Right lobe of liver (tissue), 6 donors: ENCODE results near the gene PLSCR1. TPM values are rescaled to one million over a fixed set of nuclear protein-coding genes. Genes with fewer than 3 reads are reported as not detected.
"Not testable (repeated sequence)": the region's sequence is repeated elsewhere in the genome, so short reads cannot be mapped to it uniquely, and the experiment has no call there.

Source experiments
- ATAC-seq, 4 donors: fragments of 200-7000 bp; cut with Tn5 transposase; one replicate each; pipeline ENCODE4 v1.9.1; 2020; ENCODE audit warnings: mild to moderate bottlenecking in 4 of 4, moderate library complexity in 4 of 4
- DNase-seq, 3 donors: peaks; one replicate each; pipeline ENCODE4 v3.0.0-alpha.2; 2020
- H3K27ac ChIP-seq, 3 donors: fragments of 200-600 bp; one replicate each; pipeline ENCODE4 v1.8.0; 2022
- H3K27me3 ChIP-seq, 2 donors: fragments of 200-600 bp; one replicate each; pipeline ENCODE4 v1.8.0; 2022
- H3K36me3 ChIP-seq, 4 donors: fragments of 200-600 bp; sonication (generic) in 1 of 4; one replicate each; pipeline versions ENCODE4 v1.5.1 to v1.8.0; 2017 to 2022; ENCODE audit warnings: control low read depth in 1 of 4
- H3K4me1 ChIP-seq, 4 donors: fragments of 200-600 bp; sonication (generic) in 1 of 4; one replicate each; pipeline versions ENCODE4 v1.5.1 to v1.8.0; 2017 to 2022; ENCODE audit warnings: control low read depth in 1 of 4
- H3K4me3 ChIP-seq, 3 donors: fragments of 200-600 bp; one replicate each; pipeline ENCODE4 v1.8.0; 2022
- H3K9me3 ChIP-seq, 4 donors: fragments of 200-600 bp; sonication (generic) in 1 of 4; one replicate each; pipeline versions ENCODE4 v1.5.1 to v1.8.0; 2017 to 2022; ENCODE audit warnings: control low read depth in 1 of 4
- POLR2A ChIP-seq: fragments of 450-650 bp; IDR thresholded peaks from one replicate; pipeline ENCODE4 v1.6.1; 2017; ENCODE audit warnings: antibody characterized with exemption, mild to moderate bottlenecking
- WGBS: methylation state at CpG from one replicate; pipeline ENCODE4 v1.1.6; 2018; ENCODE audit warnings: low coverage, low lambda C conversion rate; ENCODE audit not compliant: insufficient coverage; ENCODE audit errors: missing lambda C conversion rate; 5-methylcytosine and 5-hydroxymethylcytosine counted together
- intact Hi-C, 2 donors: fragments of 100-400 bp; cut with DNase I; formaldehyde crosslinking; loops; one replicate each; pipeline versions ENCODE4 v1.11.2 to v1.14.1; 2022
- total RNA-seq, 6 experiments: library from RNA; depleted of rRNA in 2 of 6; stranded (reverse); fragments of >200 nt in 2 of 6; fragmentation: NEBNext Ultra II Directional in 3 of 6; extraction: Animal tissue kit (Norgen Biotek cat#: 25700) in 3 of 6; gene quantifications; one replicate each; pipeline versions ENCODE4 v1.1.0 to v1.2.4, GENCODE V29; 2016 to 2023
- TF ChIP-seq, protein P1 (sequence below), 4 donors: fragments of 200-600 bp in 3 of 4; fragments of 450-650 bp in 1 of 4; IDR thresholded peaks; one replicate each; pipeline versions ENCODE4 v1.5.1 to v1.8.0; 2016 to 2022; ENCODE audit warnings: antibody characterized with exemption in 4 of 4, mild to moderate bottlenecking in 2 of 4
- donor health status: DM: no; HTN: yes; CAD: no.
- donor health status: DM: no; HTN: no; CAD: no.
- donor health status: DM: no; HTN: no; CAD: no.
- donor health status: DM: no; HTN: yes; CAD: no.
- donor health status: DM: no; HTN: yes; CAD: no.

Gene PLSCR1
- total RNA-seq, 6 experiments from 2014 or later = 15.1 to 83.8 (median 44.9) TPM

DNA sequence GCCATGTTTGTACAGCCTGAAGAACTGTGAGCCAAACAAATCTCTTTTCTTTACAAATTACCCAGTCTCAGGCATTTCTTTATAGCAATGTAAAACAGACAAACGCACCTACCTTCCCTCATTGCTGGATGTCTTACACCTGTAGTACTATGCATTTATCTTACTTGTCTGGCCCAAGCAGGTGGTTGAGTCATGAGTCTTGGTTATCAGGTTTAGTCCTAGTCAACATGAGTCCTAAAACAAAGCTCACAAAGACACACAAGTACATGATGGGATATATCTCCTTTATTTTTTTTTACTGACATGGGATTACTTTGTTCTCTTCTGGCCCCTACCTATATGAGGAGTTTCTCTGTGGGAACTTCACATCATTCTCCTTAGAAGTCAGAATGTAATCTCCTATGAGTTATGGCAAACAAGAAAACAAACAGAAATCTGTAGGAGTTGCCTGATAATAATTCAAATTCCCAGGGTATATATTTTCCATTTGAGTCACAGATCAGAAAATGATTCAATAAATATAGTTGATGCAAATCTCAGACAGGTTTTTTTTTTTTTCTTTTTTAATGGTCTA lies 41.4 kb downstream of the PLSCR1 start:
- DNase-seq (no peak), ATAC-seq (no peak)
- H3K4me1 ChIP-seq = peaks cover 0 to 10% (median 0%) of the 10 kb centered on the region in 4 donors
- 83% methylated on average over 1 of the region's 1 CpG for WGBS
- H3K36me3 ChIP-seq = no peaks in the 10 kb centered on the region
- H3K4me3 ChIP-seq = no peak overlapping the region
- H3K27me3 ChIP-seq = no peaks in the 10 kb centered on the region
- intact Hi-C loops = no loop called here
- H3K27ac ChIP-seq = no peak overlapping the region
- no peaks in the 10 kb centered on the region for H3K9me3 ChIP-seq
- TF ChIP-seq POLR2A = no peak
- TF ChIP-seq, protein P1, sequence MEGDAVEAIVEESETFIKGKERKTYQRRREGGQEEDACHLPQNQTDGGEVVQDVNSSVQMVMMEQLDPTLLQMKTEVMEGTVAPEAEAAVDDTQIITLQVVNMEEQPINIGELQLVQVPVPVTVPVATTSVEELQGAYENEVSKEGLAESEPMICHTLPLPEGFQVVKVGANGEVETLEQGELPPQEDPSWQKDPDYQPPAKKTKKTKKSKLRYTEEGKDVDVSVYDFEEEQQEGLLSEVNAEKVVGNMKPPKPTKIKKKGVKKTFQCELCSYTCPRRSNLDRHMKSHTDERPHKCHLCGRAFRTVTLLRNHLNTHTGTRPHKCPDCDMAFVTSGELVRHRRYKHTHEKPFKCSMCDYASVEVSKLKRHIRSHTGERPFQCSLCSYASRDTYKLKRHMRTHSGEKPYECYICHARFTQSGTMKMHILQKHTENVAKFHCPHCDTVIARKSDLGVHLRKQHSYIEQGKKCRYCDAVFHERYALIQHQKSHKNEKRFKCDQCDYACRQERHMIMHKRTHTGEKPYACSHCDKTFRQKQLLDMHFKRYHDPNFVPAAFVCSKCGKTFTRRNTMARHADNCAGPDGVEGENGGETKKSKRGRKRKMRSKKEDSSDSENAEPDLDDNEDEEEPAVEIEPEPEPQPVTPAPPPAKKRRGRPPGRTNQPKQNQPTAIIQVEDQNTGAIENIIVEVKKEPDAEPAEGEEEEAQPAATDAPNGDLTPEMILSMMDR (IDR thresholded peaks at IDR 0.05) = no peak

DNA sequence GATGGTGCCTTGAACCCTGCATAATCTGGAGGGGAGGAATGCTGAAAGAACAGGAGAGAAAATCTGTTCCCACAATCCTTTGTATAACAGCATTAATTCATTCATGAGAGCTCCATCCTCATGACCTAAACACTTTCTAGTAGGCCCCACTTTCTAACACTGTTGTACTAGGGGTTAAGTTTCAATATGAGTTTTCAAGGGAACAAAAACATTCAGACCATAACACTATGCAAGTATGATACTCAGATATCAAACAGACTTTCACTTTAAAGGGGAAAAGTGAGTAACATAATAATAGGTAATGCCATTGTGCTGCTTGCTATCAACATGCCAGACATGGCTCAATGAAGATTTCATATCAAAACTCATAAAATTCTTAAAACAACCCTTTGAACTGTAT lies 42.7 kb downstream of the PLSCR1 start:
- Histone ChIP-seq H3K27ac (no peak overlapping the region), H3K27me3 (no peaks in the 10 kb centered on the region), H3K9me3 (no peaks in the 10 kb centered on the region), H3K36me3 (no peaks in the 10 kb centered on the region), H3K4me3 (no peak overlapping the region), H3K4me1 (peaks cover 0 to 10% (median 0%) of the 10 kb centered on the region in 4 donors)
- DNase-seq (no peak), ATAC-seq (no peak)
- TF ChIP-seq, protein P1 (IDR thresholded peaks at IDR 0.05) = no peak
- no peak for TF ChIP-seq POLR2A
- intact Hi-C loops = no loop called here

DNA sequence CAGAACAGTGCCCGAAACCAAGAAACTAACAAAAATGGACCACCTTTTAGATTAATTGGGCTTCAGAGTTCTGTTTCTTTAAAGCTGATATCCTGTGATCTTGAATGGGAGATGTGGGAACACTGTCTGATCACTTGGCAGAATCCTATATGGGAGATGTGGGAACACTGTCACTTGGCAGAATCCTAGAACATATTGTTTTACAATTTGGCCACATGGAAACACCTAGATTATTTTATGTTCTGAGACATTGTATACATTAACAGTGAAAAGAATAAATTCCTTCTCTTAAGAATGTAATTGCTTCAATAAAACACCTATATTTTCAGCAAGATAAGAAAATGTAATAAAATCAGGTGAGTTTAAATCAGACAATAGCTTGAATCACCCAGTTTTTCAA lies 44.7 kb downstream of the PLSCR1 start:
- Histone ChIP-seq H3K27ac (no peak overlapping the region), H3K4me3 (no peak overlapping the region), H3K36me3 (no peaks in the 10 kb centered on the region), H3K9me3 (no peaks in the 10 kb centered on the region), H3K27me3 (no peaks in the 10 kb centered on the region), H3K4me1 (no peaks in the 10 kb centered on the region)
- ATAC-seq (no peak), DNase-seq (no peak)
- 45% methylated on average over 1 of the region's 1 CpG for WGBS
- TF ChIP-seq, protein P1 (IDR thresholded peaks at IDR 0.05) = no peak
- no peak for TF ChIP-seq POLR2A
- intact Hi-C loops = no loop called here

DNA sequence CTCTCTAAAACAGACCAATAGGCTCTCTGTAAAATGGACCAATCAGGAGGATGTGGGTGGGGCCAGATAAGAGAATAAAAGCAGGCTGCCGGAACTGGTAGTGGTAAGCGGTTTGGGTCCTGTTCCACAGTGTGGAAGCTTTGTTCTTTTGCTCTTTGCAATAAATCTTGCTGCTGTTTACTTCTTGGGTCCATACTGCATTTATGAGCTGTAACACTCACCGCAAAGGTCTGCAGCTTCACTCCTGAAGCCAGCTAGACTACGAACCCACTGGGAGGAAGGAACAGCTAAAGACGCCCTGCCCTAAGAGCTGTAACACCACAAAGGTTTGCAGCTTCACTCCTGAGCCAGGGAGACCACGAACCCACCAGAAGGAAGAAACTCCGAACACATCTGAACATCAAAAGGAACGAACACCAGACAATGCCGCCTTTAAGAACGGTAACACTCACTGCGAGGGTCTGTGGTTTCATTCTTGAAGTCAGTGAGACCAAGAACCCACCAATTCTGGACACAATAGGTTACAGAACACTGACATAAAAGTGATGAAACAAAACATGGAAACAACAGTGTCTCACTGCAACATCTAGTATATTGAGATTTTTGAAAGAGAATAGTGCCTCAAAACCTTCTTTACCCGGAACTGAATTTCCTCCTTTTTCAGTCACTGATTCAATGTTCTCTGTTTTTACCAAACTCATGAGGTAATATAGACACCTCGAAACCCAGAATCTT lies 46.2 kb downstream of the PLSCR1 start:
- TF ChIP-seq POLR2A = no peak
- TF ChIP-seq, protein P1 (IDR thresholded peaks at IDR 0.05) = no peak
- H3K9me3 ChIP-seq = no peaks in the 10 kb centered on the region
- no peaks in the 10 kb centered on the region for H3K36me3 ChIP-seq
- intact Hi-C loops = no loop called here
- 69% methylated on average over 10 of the region's 13 CpGs for WGBS
- no peak overlapping the region for H3K27ac ChIP-seq
- no peaks in the 10 kb centered on the region for H3K27me3 ChIP-seq
- DNase-seq (no peak), ATAC-seq (no peak)
- no peak overlapping the region for H3K4me3 ChIP-seq
- no peaks in the 10 kb centered on the region for H3K4me1 ChIP-seq

DNA sequence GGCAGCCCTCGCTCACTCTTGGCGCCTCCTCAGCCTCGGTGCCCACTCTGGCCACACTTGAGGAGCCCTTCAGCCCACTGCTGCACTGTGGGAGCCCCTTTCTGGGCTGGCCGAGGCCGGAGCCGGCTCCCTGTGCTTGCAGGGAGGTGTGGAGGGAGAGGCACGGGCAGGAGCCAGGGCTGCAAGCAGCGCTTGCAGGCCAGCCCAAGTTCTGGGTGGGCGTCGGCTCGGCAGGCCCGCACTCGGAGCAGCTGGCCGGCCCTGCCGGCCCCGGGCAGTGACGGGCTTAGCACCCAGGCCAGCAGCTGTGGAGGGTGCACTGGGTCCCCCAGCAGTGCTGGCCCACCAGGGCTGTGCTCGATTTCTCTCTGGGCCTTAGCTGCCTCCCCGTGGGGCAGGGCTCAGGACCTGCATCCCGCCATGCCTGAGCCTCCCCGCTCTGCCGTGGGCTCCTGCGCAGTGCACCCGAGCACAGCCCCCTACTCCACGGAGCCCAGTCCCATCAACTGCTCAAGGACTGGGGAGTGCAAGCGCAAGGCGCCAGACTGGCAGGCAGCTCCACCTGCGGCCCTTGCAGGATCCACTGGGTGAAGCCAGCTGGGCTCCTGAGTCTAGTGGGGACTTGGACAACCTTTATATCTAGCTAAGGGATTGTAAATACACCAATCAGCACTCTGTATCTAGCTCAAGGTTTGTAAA lies 47.1 kb downstream of the PLSCR1 start:
- H3K4me1 ChIP-seq, H3K27me3 ChIP-seq, ATAC-seq, H3K4me3 ChIP-seq, intact Hi-C loops, H3K36me3 ChIP-seq, H3K27ac ChIP-seq, H3K9me3 ChIP-seq: not testable (repeated sequence)
- WGBS = 88% methylated on average over 3 of the region's 28 CpGs
- peak in 1 of 3 donors; percentile 45 for DNase-seq
